Esophagus muscularis mucosa (tissue), 4 donors: ENCODE results near the gene LAMA3. TPM values are rescaled to one million over a fixed set of nuclear protein-coding genes. Genes with fewer than 3 reads are reported as not detected.

Experiments used
- DNase-seq: peaks from one replicate; pipeline ENCODE4 v3.0.0-alpha.2; 2017; ENCODE audit errors: extremely low spot score
- H3K27ac ChIP-seq, 4 donors: fragments of 200-600 bp; sonication (generic); replicated peaks in 1 of 4; 1 replicate in 3 of 4; 2 replicates in 1 of 4; pipeline ENCODE4 v1.5.1; 2016 to 2019; ENCODE audit warnings: mild to moderate bottlenecking in 1 of 4
- H3K27me3 ChIP-seq, 4 donors: fragments of 200-600 bp; sonication (generic); one replicate each; pipeline versions ENCODE4 v1.5.1 to v1.6.0; 2016 to 2019
- H3K36me3 ChIP-seq, 4 donors: fragments of 200-600 bp; sonication (generic); one replicate each; pipeline ENCODE4 v1.5.1; 2016 to 2019
- H3K4me1 ChIP-seq, 4 donors: fragments of 200-600 bp; sonication (generic); one replicate each; pipeline ENCODE4 v1.5.1; 2016 to 2019
- H3K4me3 ChIP-seq, 4 donors: fragments of 200-600 bp; sonication (generic); 1 replicate in 2 of 4; 2 replicates in 2 of 4; pipeline ENCODE4 v1.5.1; 2016 to 2019; ENCODE audit warnings: mild to moderate bottlenecking in 4 of 4, moderate library complexity in 1 of 4
- H3K9me3 ChIP-seq, 4 donors: fragments of 200-600 bp; sonication (generic); 1 replicate in 3 of 4; 2 replicates in 1 of 4; pipeline ENCODE4 v1.5.1; 2016 to 2019
- CTCF ChIP-seq, 3 experiments: fragments of 200-600 bp in 2 of 3; fragments of 450-650 bp in 1 of 3; sonication (generic) in 2 of 3; IDR thresholded peaks; one replicate each; pipeline ENCODE4 v1.5.1; 2017 to 2019; ENCODE audit warnings: antibody characterized with exemption in 3 of 3, mild to moderate bottlenecking in 2 of 3, moderate library complexity in 1 of 3
- EP300 ChIP-seq: sonication (generic); formaldehyde crosslinking; IDR thresholded peaks from one replicate; pipeline ENCODE4 v1.6.1; 2017; ENCODE audit warnings: antibody characterized with exemption
- POLR2A ChIP-seq: fragments of 450-650 bp; IDR thresholded peaks from one replicate; pipeline ENCODE4 v1.6.1; 2017; ENCODE audit warnings: antibody characterized with exemption, moderate library complexity, mild to moderate bottlenecking, low read depth
- POLR2AphosphoS5 ChIP-seq, 2 donors: sonication (generic); formaldehyde crosslinking; IDR thresholded peaks; one replicate each; pipeline ENCODE4 v1.6.1; 2017; ENCODE audit warnings: antibody characterized with exemption in 2 of 2
- WGBS: methylation state at CpG from one replicate; pipeline ENCODE4 v1.1.5; 2018; 5-methylcytosine and 5-hydroxymethylcytosine counted together
- intact Hi-C: fragments of 100-400 bp; cut with DNase I; formaldehyde crosslinking; loops from one replicate; pipeline ENCODE4 v1.15.1; 2023
- total RNA-seq, 4 donors: library from RNA; depleted of rRNA; stranded (reverse); fragments of >200 nt; gene quantifications; one replicate each; pipeline versions ENCODE4 v1.1.0 to v1.2.1, GENCODE V29; 2016

LAMA3 gene
- total RNA-seq, 4 donors from 2014 or later = 7.5 to 12.9 (median 11.7) TPM

GRCh38 chr18:23861805-23862470 lies 172.7 kb downstream of the LAMA3 start:
- H3K4me1 ChIP-seq = no peaks in the 10 kb centered on the region
- DNase-seq = no peak
- H3K27me3 ChIP-seq = no peaks in the 10 kb centered on the region
- H3K36me3 ChIP-seq = peaks cover 0 to 54% (median 22%) of the 10 kb centered on the region in 4 donors
- 64% methylated on average over 6 of the region's 6 CpGs for WGBS
- no peak overlapping the region for H3K4me3 ChIP-seq
- intact Hi-C loops = no loop called here
- TF ChIP-seq POLR2AphosphoS5 (IDR thresholded peaks at IDR 0.05) (no peak), POLR2A (no peak), EP300 (no peak)
- H3K9me3 ChIP-seq = no peaks in the 10 kb centered on the region
- peak overlapping the region in 2 of 4 donors; percentile 46 to 52 for H3K27ac ChIP-seq

- DNase-seq = no peak
- no peak for TF ChIP-seq POLR2A
- Histone ChIP-seq H3K27me3 (no peaks in the 10 kb centered on the region), H3K4me1 (no peaks in the 10 kb centered on the region), H3K9me3 (no peaks in the 10 kb centered on the region), H3K4me3 (no peak overlapping the region), H3K36me3 (peaks cover 0 to 36% (median 12%) of the 10 kb centered on the region in 4 donors), H3K27ac (no peak overlapping the region)
- 92% methylated on average over 4 of the region's 4 CpGs for WGBS
- intact Hi-C loops = no loop called here
Observed at GRCh38 chr18:23864624-23865023, 175.4 kb downstream of the LAMA3 start.

- H3K9me3 ChIP-seq = no peaks in the 10 kb centered on the region
- no peaks in the 10 kb centered on the region for H3K4me1 ChIP-seq
- TF ChIP-seq POLR2AphosphoS5 (IDR thresholded peaks at IDR 0.05) (no peak), CTCF (IDR thresholded peaks at IDR 0.05) (no peak), EP300 (no peak), POLR2A (no peak)
- DNase-seq = no peak
- H3K27me3 ChIP-seq = no peaks in the 10 kb centered on the region
- WGBS = 89% methylated on average over 5 of the region's 5 CpGs
- no peak overlapping the region for H3K27ac ChIP-seq
- intact Hi-C loops = no loop called here
- H3K4me3 ChIP-seq = no peak overlapping the region
- H3K36me3 ChIP-seq = peaks cover 0 to 27% (median 3%) of the 10 kb centered on the region in 4 donors
Observed at GRCh38 chr18:23867006-23867405, 177.8 kb downstream of the LAMA3 start.

GRCh38 chr18:23868136-23868785 lies 179.0 kb downstream of the LAMA3 start:
- Histone ChIP-seq H3K36me3 (peaks cover 0 to 20% (median 2%) of the 10 kb centered on the region in 4 donors), H3K4me1 (peaks cover 0 to 8% (median 4%) of the 10 kb centered on the region in 4 donors), H3K27me3 (no peaks in the 10 kb centered on the region), H3K27ac (no peak overlapping the region), H3K9me3 (no peaks in the 10 kb centered on the region), H3K4me3 (no peak overlapping the region)
- 87% methylated on average over 3 of the region's 3 CpGs for WGBS
- DNase-seq = no peak
- intact Hi-C loops = no loop called here
- no peak for TF ChIP-seq EP300
- TF ChIP-seq CTCF (IDR thresholded peaks at IDR 0.05) = no peak
- TF ChIP-seq POLR2A = no peak

GRCh38 chr18:23870676-23871380 lies 181.6 kb downstream of the LAMA3 start:
- DNase-seq = no peak
- no peak overlapping the region for H3K4me3 ChIP-seq
- no peak overlapping the region for H3K27ac ChIP-seq
- 83% methylated on average over 6 of the region's 6 CpGs for WGBS
- peaks cover 0 to 12% (median 7%) of the 10 kb centered on the region in 4 donors for H3K4me1 ChIP-seq
- peaks cover 0 to 14% (median 0%) of the 10 kb centered on the region in 4 donors for H3K36me3 ChIP-seq
- no peaks in the 10 kb centered on the region for H3K9me3 ChIP-seq
- no peaks in the 10 kb centered on the region for H3K27me3 ChIP-seq
- TF ChIP-seq CTCF (IDR thresholded peaks at IDR 0.05) (no peak), POLR2A (no peak), POLR2AphosphoS5 (IDR thresholded peaks at IDR 0.05) (no peak), EP300 (no peak)
- intact Hi-C loops = no loop called here
